Omental fat pad (tissue), 4 donors: ENCODE measurements around the gene CANX. TPM values are rescaled to one million over a fixed set of nuclear protein-coding genes. Genes with fewer than 3 reads are reported as not detected.
A peak's percentile ranks its signal among the peaks of the same experiment; 100 is the strongest.
"Not testable (repeated sequence)": the region's sequence is repeated elsewhere in the genome, so short reads cannot be mapped to it uniquely, and the experiment has no call there.

Experiments
- ATAC-seq: fragments of 150-250 bp; one replicate; pipeline ENCODE4 v1.9.1; 2016; ENCODE audit warnings: mild to moderate bottlenecking, moderate library complexity; ENCODE audit not compliant: low FRiP score
- DNase-seq: peaks from one replicate; pipeline ENCODE4 v3.0.0-alpha.2; 2019; ENCODE audit warnings: low spot score
- total RNA-seq, 4 donors: library from RNA; depleted of rRNA; stranded (reverse); fragments of >200 nt; gene quantifications; one replicate each; pipeline ENCODE4 v1.1.0, GENCODE V29; 2016
- TF ChIP-seq, protein P1 (sequence below), 3 donors: fragments of 450-650 bp; IDR thresholded peaks; one replicate each; pipeline ENCODE4 v1.5.1; 2016 to 2017; ENCODE audit warnings: antibody characterized with exemption in 3 of 3, mild to moderate bottlenecking in 3 of 3, moderate library complexity in 2 of 3

Gene CANX
- total RNA-seq, 4 donors from 2014 or later: 269 to 487 (median 358) TPM

DNA sequence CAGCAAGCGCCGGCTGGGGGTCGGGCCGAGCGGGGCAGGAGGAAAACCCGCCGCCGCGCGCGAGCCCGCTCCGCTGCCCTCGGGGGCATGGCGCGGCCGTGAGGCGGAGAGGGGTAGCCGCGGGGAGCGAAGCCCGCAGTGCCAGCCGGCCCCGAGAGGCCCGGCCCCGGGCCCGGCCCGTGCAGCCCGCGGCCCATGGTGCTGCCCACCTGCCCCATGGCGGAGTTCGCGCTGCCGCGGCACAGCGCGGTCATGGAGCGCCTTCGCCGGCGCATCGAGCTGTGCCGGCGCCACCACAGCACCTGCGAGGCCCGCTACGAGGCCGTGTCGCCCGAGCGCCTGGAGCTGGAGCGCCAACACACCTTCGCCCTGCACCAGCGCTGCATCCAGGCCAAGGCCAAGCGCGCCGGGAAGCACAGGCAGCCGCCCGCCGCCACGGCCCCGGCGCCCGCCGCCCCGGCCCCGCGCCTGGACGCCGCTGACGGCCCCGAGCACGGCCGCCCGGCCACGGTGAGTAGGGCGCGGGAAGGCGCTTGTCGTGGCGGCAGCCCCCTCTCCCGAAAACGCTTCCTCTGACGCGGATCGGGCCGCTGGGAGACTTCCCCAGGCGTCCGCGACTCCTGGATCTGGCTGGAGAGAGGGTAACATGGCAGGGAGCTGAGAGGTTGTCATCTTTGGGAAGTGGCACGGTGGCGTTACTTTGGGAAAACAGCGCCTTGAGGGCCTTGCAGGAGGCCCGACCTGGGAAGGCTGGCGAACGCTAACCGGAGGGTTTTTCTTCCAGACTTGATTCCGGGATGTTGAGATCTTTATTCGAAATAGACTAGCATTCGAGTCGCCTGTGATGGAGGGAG is 34.4 kb downstream of the CANX start:
- ATAC-seq (peak; percentile 61), DNase-seq (no peak)
- TF ChIP-seq, protein P1, sequence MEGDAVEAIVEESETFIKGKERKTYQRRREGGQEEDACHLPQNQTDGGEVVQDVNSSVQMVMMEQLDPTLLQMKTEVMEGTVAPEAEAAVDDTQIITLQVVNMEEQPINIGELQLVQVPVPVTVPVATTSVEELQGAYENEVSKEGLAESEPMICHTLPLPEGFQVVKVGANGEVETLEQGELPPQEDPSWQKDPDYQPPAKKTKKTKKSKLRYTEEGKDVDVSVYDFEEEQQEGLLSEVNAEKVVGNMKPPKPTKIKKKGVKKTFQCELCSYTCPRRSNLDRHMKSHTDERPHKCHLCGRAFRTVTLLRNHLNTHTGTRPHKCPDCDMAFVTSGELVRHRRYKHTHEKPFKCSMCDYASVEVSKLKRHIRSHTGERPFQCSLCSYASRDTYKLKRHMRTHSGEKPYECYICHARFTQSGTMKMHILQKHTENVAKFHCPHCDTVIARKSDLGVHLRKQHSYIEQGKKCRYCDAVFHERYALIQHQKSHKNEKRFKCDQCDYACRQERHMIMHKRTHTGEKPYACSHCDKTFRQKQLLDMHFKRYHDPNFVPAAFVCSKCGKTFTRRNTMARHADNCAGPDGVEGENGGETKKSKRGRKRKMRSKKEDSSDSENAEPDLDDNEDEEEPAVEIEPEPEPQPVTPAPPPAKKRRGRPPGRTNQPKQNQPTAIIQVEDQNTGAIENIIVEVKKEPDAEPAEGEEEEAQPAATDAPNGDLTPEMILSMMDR (IDR thresholded peaks at IDR 0.05): no peak

DNA sequence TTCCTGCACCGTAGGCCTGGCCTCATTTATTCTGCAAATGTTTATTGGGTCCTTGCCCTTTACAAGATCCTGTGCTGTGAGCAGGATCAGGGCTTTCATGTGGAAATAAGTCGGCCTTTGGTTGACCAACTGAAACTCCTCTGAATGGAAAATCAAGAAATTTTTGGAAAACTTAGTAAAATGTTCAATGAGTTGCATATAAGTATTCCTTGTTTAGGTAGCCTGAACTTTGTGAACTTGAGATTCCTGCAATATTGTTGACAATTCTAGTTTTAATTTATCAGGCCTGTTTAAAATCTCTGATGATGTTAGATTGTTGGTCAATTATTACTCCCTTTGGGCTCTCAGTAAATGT is 35.0 kb downstream of the CANX start:
- TF ChIP-seq, protein P1 (IDR thresholded peaks at IDR 0.05): no peak
- ATAC-seq: no peak
- no peak for DNase-seq

DNA sequence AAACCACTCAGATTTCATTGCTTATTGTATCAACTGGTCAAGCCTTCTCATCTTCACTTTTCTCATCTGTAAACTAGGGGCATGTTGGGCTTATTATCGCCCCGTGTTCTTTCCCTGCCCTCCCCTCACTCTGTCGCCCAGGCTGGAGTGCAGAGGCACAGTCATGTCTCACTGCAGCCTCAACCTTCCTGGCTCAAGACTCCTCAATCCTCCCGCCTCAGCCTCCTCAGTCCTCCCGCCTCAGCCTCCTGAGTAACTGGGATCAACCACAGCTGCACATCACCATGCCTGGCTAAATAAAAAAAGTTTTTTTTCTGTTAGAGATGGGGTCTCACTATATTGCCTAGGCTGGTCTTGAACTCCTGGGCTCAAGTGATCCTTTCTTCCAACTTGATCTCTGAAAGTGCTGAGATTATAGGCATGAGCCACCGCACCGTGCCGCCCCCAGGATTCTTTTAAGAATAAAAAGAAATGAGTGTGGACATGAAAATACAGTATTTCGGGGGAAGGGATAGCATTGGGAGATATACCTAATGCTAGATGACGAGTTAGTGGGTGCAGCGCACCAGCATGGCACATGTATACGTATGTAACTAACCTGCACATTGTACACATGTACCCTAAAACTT is 35.9 kb downstream of the CANX start:
- no peak for ATAC-seq
- TF ChIP-seq, protein P1 (IDR thresholded peaks at IDR 0.05): no peak
- no peak for DNase-seq

DNA sequence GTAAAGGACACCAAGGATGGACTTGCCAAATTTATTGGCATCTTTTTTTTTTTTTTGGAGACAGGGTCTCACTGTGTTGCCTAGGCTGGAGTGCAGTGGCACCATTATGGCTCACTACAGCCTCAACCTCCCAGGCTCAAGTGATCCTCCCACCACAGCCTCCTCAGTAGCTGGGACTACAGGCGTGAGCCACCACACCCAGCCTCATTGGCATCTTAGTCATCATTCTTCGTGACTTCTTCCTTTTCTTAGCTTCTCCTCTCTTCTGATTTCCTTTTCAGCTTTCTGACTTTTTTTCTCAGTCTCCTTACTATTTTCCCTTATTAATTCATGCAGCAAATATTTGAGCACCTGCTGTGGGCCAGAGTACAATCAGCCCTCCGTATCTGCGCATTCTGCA is 40.0 kb downstream of the CANX start:
- no peak for DNase-seq
- no peak for ATAC-seq
- TF ChIP-seq, protein P1 (IDR thresholded peaks at IDR 0.05): no peak

DNA sequence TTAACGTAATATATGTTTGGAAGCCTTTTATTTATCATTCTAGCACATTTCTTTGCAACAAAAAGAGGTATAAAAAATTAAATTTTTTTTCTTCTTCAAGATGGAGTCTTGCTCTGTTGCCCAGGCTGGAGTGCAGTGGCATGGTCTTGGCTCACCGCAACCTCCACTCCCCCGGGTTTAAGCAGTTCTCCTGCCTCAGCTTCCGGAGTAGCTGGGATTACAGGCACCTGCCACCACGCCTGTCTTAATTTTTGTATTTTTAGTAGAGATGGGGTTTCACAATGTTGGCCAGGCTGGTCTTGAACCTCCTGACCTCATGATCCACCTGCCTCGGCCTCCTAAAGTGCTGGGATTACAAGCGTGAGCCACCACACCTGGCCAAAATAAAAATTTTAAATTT is 45.3 kb downstream of the CANX start:
- ATAC-seq: not testable (repeated sequence)

DNA sequence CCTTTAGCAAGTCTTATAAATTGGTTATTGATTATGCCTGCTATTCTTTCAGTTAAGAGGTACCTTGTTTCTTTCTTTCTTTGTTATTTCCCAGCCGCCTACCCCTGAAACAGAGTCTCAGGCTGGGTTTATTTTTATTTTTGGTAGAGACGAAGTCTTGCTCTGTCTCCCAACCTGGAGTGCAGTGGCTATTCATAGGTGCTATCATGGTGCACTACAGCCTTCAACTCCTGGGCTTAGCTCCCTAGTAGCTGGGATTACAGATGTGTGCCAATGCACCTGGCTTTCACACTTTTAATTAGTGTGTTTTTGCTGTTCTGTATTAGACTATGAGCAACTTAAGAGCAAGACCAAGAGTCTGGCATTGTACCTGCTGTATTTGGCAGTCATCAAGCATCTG is 48.1 kb downstream of the CANX start:
- DNase-seq (no peak), ATAC-seq (no peak)
- TF ChIP-seq, protein P1 (IDR thresholded peaks at IDR 0.05): no peak

More for the DNA sequence above, 45.3 kb downstream of the CANX start:
- DNase-seq: not testable (repeated sequence)

DNA sequence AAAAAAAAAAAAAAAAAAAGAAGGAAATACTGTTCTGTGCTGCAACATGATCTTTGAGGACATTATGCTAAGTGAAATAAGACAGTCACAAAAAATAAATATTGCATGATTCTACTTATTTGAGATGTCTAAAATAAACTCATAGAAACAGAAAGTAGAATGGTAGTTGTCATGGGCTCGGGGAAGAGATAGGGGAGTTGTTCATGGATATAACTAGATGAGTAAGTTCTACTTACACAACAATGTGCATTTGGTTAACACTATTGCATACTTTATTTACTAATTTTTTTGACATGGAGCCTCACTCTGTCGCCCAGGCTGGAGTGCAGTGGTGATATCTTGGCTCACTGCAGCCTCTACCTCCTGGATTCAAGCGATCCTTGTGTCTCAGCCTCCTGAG is 49.0 kb downstream of the CANX start:
- ATAC-seq: no peak
- TF ChIP-seq, protein P1 (IDR thresholded peaks at IDR 0.05): no peak

More for the DNA sequence above, 49.0 kb downstream of the CANX start:
- DNase-seq: no peak
